ENCODE results near the gene PRR12. TPM values are rescaled to one million over a fixed set of nuclear protein-coding genes. Genes with fewer than 3 reads are reported as not detected.
A peak's percentile ranks its signal among the peaks of the same experiment; 100 is the strongest.

Gene PRR12
- total and polyA plus RNA-seq, 2 donors (not counting 1 experiment from before 2014, with no cell fraction given), result 0.40 to 2.1 TPM

- peak in 1 of 2 donors; percentile 82 for DNase-seq (ENCODE audit: low read depth in 2 of 2)
- Histone ChIP-seq H2AFZ (ENCODE audit: low read length) (no peak overlapping the region), H3K36me3 (ENCODE audit: control insufficient read depth, insufficient read depth, low read length) (peaks cover 25% of the 10 kb centered on the region), H3K4me2 (ENCODE audit: extremely low read depth, insufficient read depth, low read length) (no peak overlapping the region), H3K27ac (ENCODE audit: insufficient read depth, low read length) (no peak overlapping the region), H3K79me2 (ENCODE audit: control insufficient read depth, insufficient read depth, low read length) (no peaks in the 10 kb centered on the region), H3K9me3 (ENCODE audit: control insufficient read depth, insufficient read depth, low read depth, low read length) (no peaks in the 10 kb centered on the region), H3K4me1 (ENCODE audit: control insufficient read depth, extremely low read depth, insufficient read depth, low read length) (no peaks in the 10 kb centered on the region), H3K9ac (ENCODE audit: insufficient read depth, low read length) (no peak overlapping the region), H3K4me3 (replicated peaks in 1 of 4; ENCODE audit: control extremely low read depth in 1 of 4, insufficient read depth in 1 of 4, low read depth in 3 of 4, low read length in 4 of 4) (no peak overlapping the region), H3K27me3 (ENCODE audit: control insufficient read depth, insufficient read depth, low read length) (no peaks in the 10 kb centered on the region), H4K20me1 (ENCODE audit: control insufficient read depth, extremely low read depth, insufficient read depth, low read length) (no peaks in the 10 kb centered on the region)
- no peak for TF ChIP-seq CTCF (conservative IDR thresholded peaks at IDR 0.05 in 1 of 2, IDR thresholded peaks at IDR 0.05 in 1 of 2; ENCODE audit: low read depth in 1 of 2, low read length in 2 of 2)
- no peak for TF ChIP-seq EZH2 (IDR thresholded peaks at IDR 0.05; ENCODE audit: low read length, missing control alignments)
Observed at GRCh38 chr19:49553451-49554271, 37.3 kb upstream of the PRR12 start.

GRCh38 chr19:49554701-49555181, 36.2 kb upstream of the PRR12 start:
- Histone ChIP-seq H4K20me1 (ENCODE audit: control insufficient read depth, extremely low read depth, insufficient read depth, low read length) (no peaks in the 10 kb centered on the region), H2AFZ (ENCODE audit: low read length) (no peak overlapping the region), H3K36me3 (ENCODE audit: control insufficient read depth, insufficient read depth, low read length) (peaks cover 29% of the 10 kb centered on the region), H3K4me3 (replicated peaks in 1 of 4; ENCODE audit: control extremely low read depth in 1 of 4, insufficient read depth in 1 of 4, low read depth in 3 of 4, low read length in 4 of 4) (no peak overlapping the region), H3K4me2 (ENCODE audit: extremely low read depth, insufficient read depth, low read length) (no peak overlapping the region), H3K27ac (ENCODE audit: insufficient read depth, low read length) (no peak overlapping the region), H3K27me3 (ENCODE audit: control insufficient read depth, insufficient read depth, low read length) (no peaks in the 10 kb centered on the region), H3K4me1 (ENCODE audit: control insufficient read depth, extremely low read depth, insufficient read depth, low read length) (no peaks in the 10 kb centered on the region), H3K9ac (ENCODE audit: insufficient read depth, low read length) (no peak overlapping the region), H3K9me3 (ENCODE audit: control insufficient read depth, insufficient read depth, low read depth, low read length) (no peaks in the 10 kb centered on the region), H3K79me2 (ENCODE audit: control insufficient read depth, insufficient read depth, low read length) (no peaks in the 10 kb centered on the region)
- no peak for DNase-seq (ENCODE audit: low read depth in 2 of 2)
- no peak for TF ChIP-seq CTCF (conservative IDR thresholded peaks at IDR 0.05 in 1 of 2, IDR thresholded peaks at IDR 0.05 in 1 of 2; ENCODE audit: low read depth in 1 of 2, low read length in 2 of 2)
- no peak for TF ChIP-seq EZH2 (IDR thresholded peaks at IDR 0.05; ENCODE audit: low read length, missing control alignments)

- H3K79me2 ChIP-seq (ENCODE audit: control insufficient read depth, insufficient read depth, low read length), result no peaks in the 10 kb centered on the region
- H3K9ac ChIP-seq (ENCODE audit: insufficient read depth, low read length), result no peak overlapping the region
- peaks cover 33% of the 10 kb centered on the region for H3K36me3 ChIP-seq (ENCODE audit: control insufficient read depth, insufficient read depth, low read length)
- H3K4me1 ChIP-seq (ENCODE audit: control insufficient read depth, extremely low read depth, insufficient read depth, low read length), result peaks cover 4% of the 10 kb centered on the region
- no peak overlapping the region for H2AFZ ChIP-seq (ENCODE audit: low read length)
- no peaks in the 10 kb centered on the region for H3K9me3 ChIP-seq (ENCODE audit: control insufficient read depth, insufficient read depth, low read depth, low read length)
- H3K27me3 ChIP-seq (ENCODE audit: control insufficient read depth, insufficient read depth, low read length), result no peaks in the 10 kb centered on the region
- no peak for TF ChIP-seq EZH2 (IDR thresholded peaks at IDR 0.05; ENCODE audit: low read length, missing control alignments)
- no peak for TF ChIP-seq CTCF (conservative IDR thresholded peaks at IDR 0.05 in 1 of 2, IDR thresholded peaks at IDR 0.05 in 1 of 2; ENCODE audit: low read depth in 1 of 2, low read length in 2 of 2)
- peak; percentile 56 for DNase-seq (ENCODE audit: low read depth in 2 of 2)
- H4K20me1 ChIP-seq (ENCODE audit: control insufficient read depth, extremely low read depth, insufficient read depth, low read length), result no peaks in the 10 kb centered on the region
- no peak overlapping the region for H3K4me2 ChIP-seq (ENCODE audit: extremely low read depth, insufficient read depth, low read length)
- H3K27ac ChIP-seq (ENCODE audit: insufficient read depth, low read length), result no peak overlapping the region
- no peak overlapping the region for H3K4me3 ChIP-seq (replicated peaks in 1 of 4; ENCODE audit: control extremely low read depth in 1 of 4, insufficient read depth in 1 of 4, low read depth in 3 of 4, low read length in 4 of 4)
Observed at GRCh38 chr19:49555600-49556411, 35.2 kb upstream of the PRR12 start.
